Muscle layer of duodenum (tissue), 2 donors: ENCODE measurements around the gene PDE6H.
A peak's percentile ranks its signal among the peaks of the same experiment; 100 is the strongest.

ENCODE experiments used
- H3K27ac ChIP-seq: one replicate; pipeline ENCODE4 v1.7.0; 2013; ENCODE audit warnings: mild to moderate bottlenecking, low read length
- H3K27me3 ChIP-seq: one replicate; pipeline ENCODE4 v1.7.0; 2013; ENCODE audit warnings: low read depth, mild to moderate bottlenecking, control low read depth, low read length
- H3K36me3 ChIP-seq, 2 donors: one replicate each; pipeline ENCODE4 v1.7.0; 2013; ENCODE audit warnings: low read length in 2 of 2, control low read depth in 1 of 2, mild to moderate bottlenecking in 1 of 2; ENCODE audit not compliant: insufficient read depth in 2 of 2, control insufficient read depth in 1 of 2
- H3K4me1 ChIP-seq, 2 donors: one replicate each; pipeline ENCODE4 v1.7.0; 2013; ENCODE audit warnings: low read length in 2 of 2, mild to moderate bottlenecking in 2 of 2, control low read depth in 1 of 2, moderate library complexity in 1 of 2; ENCODE audit not compliant: insufficient read depth in 2 of 2, control insufficient read depth in 1 of 2
- H3K4me3 ChIP-seq, 2 donors: one replicate each; pipeline ENCODE4 v1.7.0; 2013; ENCODE audit warnings: low read length in 2 of 2, low read depth in 1 of 2, mild to moderate bottlenecking in 1 of 2
- H3K9me3 ChIP-seq, 2 donors: one replicate each; pipeline ENCODE4 v1.7.0; 2013; ENCODE audit warnings: low read length in 2 of 2, control low read depth in 1 of 2, mild to moderate bottlenecking in 1 of 2; ENCODE audit not compliant: control insufficient read depth in 1 of 2
- donor health status: healthy.

Gene PDE6H

DNA sequence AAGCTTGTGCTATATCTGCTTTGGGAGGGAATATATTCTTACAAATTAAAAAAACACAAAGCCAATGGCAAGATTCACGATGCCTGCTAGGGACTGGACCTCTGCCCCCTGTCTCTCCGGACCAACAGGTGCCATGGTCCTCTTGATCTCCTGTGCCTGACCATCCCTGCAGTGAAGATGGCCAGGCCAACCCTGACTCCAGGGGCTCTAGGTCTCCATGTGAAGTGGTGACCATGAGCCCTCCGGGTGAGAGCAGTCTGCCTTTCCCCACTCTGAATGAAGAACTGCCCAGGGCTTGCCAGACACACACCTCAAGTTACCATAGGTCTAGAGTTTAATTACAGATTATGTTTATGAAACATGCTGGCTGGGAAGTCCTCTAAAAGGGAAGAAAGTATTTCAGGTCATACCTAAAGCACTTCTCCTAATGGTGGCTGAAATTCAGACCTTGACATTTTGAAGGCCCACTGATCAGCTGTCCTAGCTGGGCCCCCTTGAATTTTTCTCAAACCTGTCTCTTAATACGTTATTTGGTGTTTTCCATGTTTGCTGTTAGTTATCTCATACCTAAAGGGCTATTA, 12.8 kb upstream of the PDE6H start:
- Histone ChIP-seq H3K27ac (peak overlapping the region; percentile 40), H3K27me3 (no peaks in the 10 kb centered on the region), H3K4me3 (peak overlapping the region; percentile 57 to 62), H3K9me3 (no peaks in the 10 kb centered on the region), H3K36me3 (no peaks in the 10 kb centered on the region), H3K4me1 (peaks cover 0 to 14% of the 10 kb centered on the region in 2 donors)

GRCh38 chr12:14960548-14961465, 12.0 kb upstream of the PDE6H start:
- H3K4me1 ChIP-seq = peaks cover 0 to 14% of the 10 kb centered on the region in 2 donors
- H3K27ac ChIP-seq = peak overlapping the region; percentile 50
- no peaks in the 10 kb centered on the region for H3K9me3 ChIP-seq
- no peaks in the 10 kb centered on the region for H3K27me3 ChIP-seq
- peak overlapping the region; percentile 57 to 63 for H3K4me3 ChIP-seq
- no peaks in the 10 kb centered on the region for H3K36me3 ChIP-seq

DNA sequence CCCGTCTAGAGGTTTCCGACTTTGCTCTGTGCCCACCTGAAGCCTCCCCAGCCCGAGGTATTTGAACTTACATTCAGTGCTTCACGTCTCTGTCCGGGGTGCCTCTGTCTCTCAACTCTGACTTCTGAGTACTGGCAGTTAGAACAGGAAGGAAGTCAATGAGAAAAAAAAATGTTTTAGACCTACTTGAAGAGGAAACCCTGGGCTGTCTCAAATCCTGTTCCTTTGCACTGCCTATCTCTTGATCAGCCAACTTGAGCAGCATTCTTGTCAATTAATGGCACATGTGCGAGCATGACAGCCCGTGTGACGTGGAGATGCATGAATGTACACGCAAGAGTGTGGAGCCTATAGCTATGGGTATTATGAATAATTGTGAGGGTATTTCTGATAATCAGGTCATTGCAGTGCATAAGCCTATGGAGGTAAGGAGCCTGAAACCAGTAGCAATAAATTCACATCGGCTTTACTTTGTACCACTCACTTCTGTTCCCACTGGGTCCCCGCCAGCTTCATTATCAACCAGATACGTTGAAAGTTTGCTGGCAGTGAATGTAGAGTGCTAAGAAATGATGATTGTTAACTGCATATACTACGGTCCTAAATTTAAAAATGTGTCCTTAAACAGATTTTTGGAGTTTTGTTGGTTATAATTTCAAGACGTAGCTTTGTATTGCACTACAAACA, 11.2 kb upstream of the PDE6H start, which contains the start of gene ARHGDIB:
Gene ARHGDIB (minus strand): TSS at position 136 of the 687 bp plus-strand sequence. CDS start 10,889 bp downstream, outside the sequence.
- no peaks in the 10 kb centered on the region for H3K27me3 ChIP-seq
- peak within 1 kb of the TSS; percentile 57 to 63 for H3K4me3 ChIP-seq
- no peaks in the 10 kb centered on the region for H3K36me3 ChIP-seq
- peak within 1 kb of the TSS; percentile 50 for H3K27ac ChIP-seq
- H3K4me1 ChIP-seq = peaks cover 0 to 14% of the 10 kb centered on the region in 2 donors
- H3K9me3 ChIP-seq = no peaks in the 10 kb centered on the region

DNA sequence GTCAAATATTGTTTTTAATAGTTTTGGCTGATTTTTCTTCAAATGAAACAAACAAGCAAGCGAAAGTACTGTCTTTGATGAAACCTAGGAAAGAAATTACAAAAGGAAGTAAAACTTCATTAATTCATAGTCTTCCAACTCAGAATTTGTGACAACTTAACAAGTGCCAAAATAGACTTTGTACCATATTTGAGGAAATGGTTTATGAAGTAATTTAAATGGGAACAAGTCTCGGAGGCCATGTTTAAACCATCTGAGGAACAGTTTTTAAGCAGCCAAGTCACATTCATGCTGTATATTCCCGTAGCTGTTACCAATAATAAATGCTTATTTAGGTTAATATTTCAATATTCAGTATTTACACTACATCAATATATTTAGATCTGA, 10.7 kb upstream of the PDE6H start:
- peaks cover 0 to 10% of the 10 kb centered on the region in 2 donors for H3K4me1 ChIP-seq
- peak overlapping the region; percentile 50 for H3K27ac ChIP-seq
- H3K9me3 ChIP-seq = no peaks in the 10 kb centered on the region
- H3K4me3 ChIP-seq = peak overlapping the region in 1 of 2 donors; percentile 63
- no peaks in the 10 kb centered on the region for H3K36me3 ChIP-seq
- H3K27me3 ChIP-seq = no peaks in the 10 kb centered on the region

DNA sequence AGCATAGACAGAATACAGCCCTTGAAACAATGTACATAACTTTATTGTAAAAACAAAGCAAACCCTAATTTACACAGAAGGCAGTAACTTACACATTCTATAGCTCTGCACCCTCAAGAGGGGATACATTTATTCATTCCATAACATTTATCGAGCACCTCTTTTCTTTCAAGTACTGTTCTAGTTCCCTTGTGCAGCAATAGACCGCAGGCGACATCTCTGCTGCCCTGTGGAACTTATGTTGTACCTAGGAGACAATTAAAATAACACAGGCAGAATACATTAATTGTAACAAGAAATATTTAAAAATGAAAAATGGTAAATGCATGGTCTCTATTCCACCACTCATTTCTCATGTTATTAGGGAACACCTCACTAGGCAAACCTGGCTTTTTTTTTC, 10.0 kb upstream of the PDE6H start:
- no peak overlapping the region for H3K4me3 ChIP-seq
- H3K9me3 ChIP-seq = no peaks in the 10 kb centered on the region
- H3K36me3 ChIP-seq = no peaks in the 10 kb centered on the region
- H3K27ac ChIP-seq = peak overlapping the region; percentile 50
- no peaks in the 10 kb centered on the region for H3K27me3 ChIP-seq
- peaks cover 0 to 3% of the 10 kb centered on the region in 2 donors for H3K4me1 ChIP-seq

DNA sequence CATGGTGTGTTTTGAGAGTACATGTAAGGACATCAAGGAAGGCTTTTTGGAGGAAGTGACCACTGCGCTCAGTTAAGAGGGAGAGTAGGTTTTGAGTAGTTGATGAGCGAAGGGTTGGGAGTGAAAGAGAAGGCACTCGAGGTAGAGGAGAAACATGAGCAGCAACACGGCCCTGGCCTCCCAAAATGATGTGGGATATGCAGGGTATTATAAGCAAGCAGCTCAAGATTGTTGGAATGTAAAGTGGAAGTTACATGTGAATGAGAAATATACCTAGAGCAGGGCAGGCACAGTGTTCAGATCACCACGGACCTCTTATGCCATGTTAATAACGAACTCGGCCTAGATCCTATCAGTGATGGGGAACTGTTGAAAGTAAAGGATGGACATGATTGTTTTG, 9.3 kb upstream of the PDE6H start:
- no peaks in the 10 kb centered on the region for H3K36me3 ChIP-seq
- H3K9me3 ChIP-seq = no peaks in the 10 kb centered on the region
- no peaks in the 10 kb centered on the region for H3K27me3 ChIP-seq
- H3K4me3 ChIP-seq = no peak overlapping the region
- H3K4me1 ChIP-seq = no peaks in the 10 kb centered on the region
- H3K27ac ChIP-seq = no peak overlapping the region

GRCh38 chr12:14964406-14964805, 8.4 kb upstream of the PDE6H start:
- Histone ChIP-seq H3K9me3 (no peaks in the 10 kb centered on the region), H3K27me3 (no peaks in the 10 kb centered on the region), H3K4me1 (no peaks in the 10 kb centered on the region), H3K27ac (no peak overlapping the region), H3K4me3 (no peak overlapping the region), H3K36me3 (no peaks in the 10 kb centered on the region)

- Histone ChIP-seq H3K36me3 (no peaks in the 10 kb centered on the region), H3K27ac (no peak overlapping the region), H3K4me3 (no peak overlapping the region), H3K27me3 (no peaks in the 10 kb centered on the region), H3K9me3 (no peaks in the 10 kb centered on the region), H3K4me1 (no peaks in the 10 kb centered on the region)
Observed at GRCh38 chr12:14965221-14965620, 7.6 kb upstream of the PDE6H start.

GRCh38 chr12:14968478-14968877, 4.4 kb upstream of the PDE6H start:
- no peaks in the 10 kb centered on the region for H3K4me1 ChIP-seq
- no peaks in the 10 kb centered on the region for H3K27me3 ChIP-seq
- no peak overlapping the region for H3K4me3 ChIP-seq
- no peak overlapping the region for H3K27ac ChIP-seq
- H3K9me3 ChIP-seq = no peaks in the 10 kb centered on the region
- no peaks in the 10 kb centered on the region for H3K36me3 ChIP-seq

DNA sequence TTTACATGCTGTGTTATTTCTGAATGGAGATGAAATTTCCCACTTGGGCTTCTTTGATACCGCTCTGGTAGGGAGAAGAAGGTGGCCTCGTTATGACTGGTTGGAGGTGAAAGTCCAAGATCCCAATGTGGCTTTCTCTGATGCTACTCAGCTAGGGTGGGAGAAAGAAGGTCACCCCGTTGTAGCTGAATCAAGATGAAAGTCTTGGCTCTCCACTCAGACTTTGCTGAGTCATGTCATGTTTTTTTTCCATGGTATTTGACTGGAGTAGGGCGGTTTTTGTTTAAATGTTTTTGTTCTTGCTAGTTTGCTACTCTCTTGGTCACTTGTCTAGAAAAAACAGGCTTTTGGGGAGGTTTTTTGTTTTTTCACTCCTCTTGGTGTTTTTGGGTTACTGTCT, 2.4 kb upstream of the PDE6H start:
- H3K36me3 ChIP-seq = no peaks in the 10 kb centered on the region
- H3K27ac ChIP-seq = no peak overlapping the region
- no peaks in the 10 kb centered on the region for H3K9me3 ChIP-seq
- no peaks in the 10 kb centered on the region for H3K4me1 ChIP-seq
- H3K4me3 ChIP-seq = no peak overlapping the region
- H3K27me3 ChIP-seq = no peaks in the 10 kb centered on the region

- Histone ChIP-seq H3K36me3 (no peaks in the 10 kb centered on the region), H3K27ac (no peak overlapping the region), H3K4me3 (no peak overlapping the region), H3K27me3 (no peaks in the 10 kb centered on the region), H3K9me3 (no peaks in the 10 kb centered on the region), H3K4me1 (no peaks in the 10 kb centered on the region)
Observed at GRCh38 chr12:14974633-14975032, 1.8 kb downstream of the PDE6H start.
